Osteocyte (in vitro differentiated cells): ENCODE results near the gene GMEB2. TPM values are rescaled to one million over a fixed set of nuclear protein-coding genes. Genes with fewer than 3 reads are reported as not detected.

ENCODE experiments used
- DNase-seq: peaks from one replicate; pipeline ENCODE4 v3.0.0; 2021; ENCODE audit warnings: mixed read lengths; ENCODE audit not compliant: unreplicated experiment; ENCODE audit errors: extremely low spot score
- H3K27ac Mint-ChIP-seq: one replicate; pipeline ENCODE4 v1.8.0; 2021; ENCODE audit warnings: mild to moderate bottlenecking, mixed read lengths; ENCODE audit not compliant: unreplicated experiment
- H3K27me3 Mint-ChIP-seq: one replicate; pipeline ENCODE4 v1.8.0; 2021; ENCODE audit warnings: mixed read lengths; ENCODE audit not compliant: unreplicated experiment
- H3K36me3 Mint-ChIP-seq: one replicate; pipeline ENCODE4 v1.8.0; 2021; ENCODE audit warnings: mixed read lengths; ENCODE audit not compliant: unreplicated experiment
- H3K4me1 Mint-ChIP-seq: one replicate; pipeline ENCODE4 v1.8.0; 2021; ENCODE audit warnings: mixed read lengths; ENCODE audit not compliant: unreplicated experiment
- H3K4me3 Mint-ChIP-seq: one replicate; pipeline ENCODE4 v1.8.0; 2021; ENCODE audit warnings: mild to moderate bottlenecking, moderate library complexity, mixed read lengths; ENCODE audit not compliant: unreplicated experiment
- H3K9me3 Mint-ChIP-seq: one replicate; pipeline ENCODE4 v1.8.0; 2021; ENCODE audit warnings: mixed read lengths; ENCODE audit not compliant: unreplicated experiment
- CTCF ChIP-seq: fragments of 200-600 bp; sonication (generic); IDR thresholded peaks from 2 replicates; pipeline ENCODE4 v1.5.0; 2021; ENCODE audit warnings: antibody characterized with exemption, mild to moderate bottlenecking, moderate library complexity
- total RNA-seq: library from RNA; stranded (reverse); gene quantifications from 2 replicates; pipeline ENCODE4 v1.2.1, GENCODE V29; 2021

Gene GMEB2
- total RNA-seq, 1 donor from 2014 or later, result 12.1 TPM

- peaks cover 6% of the 10 kb centered on the region for H3K4me1 Mint-ChIP-seq
- peaks cover 5% of the 10 kb centered on the region for H3K27me3 Mint-ChIP-seq
- no peak overlapping the region for H3K27ac Mint-ChIP-seq
- no peak for DNase-seq
- H3K9me3 Mint-ChIP-seq, result no peaks in the 10 kb centered on the region
- H3K36me3 Mint-ChIP-seq, result no peaks in the 10 kb centered on the region
- TF ChIP-seq CTCF, result no peak
- no peak overlapping the region for H3K4me3 Mint-ChIP-seq
Measured at GRCh38 chr20:63546956-63547724, 79.8 kb downstream of the GMEB2 start.

- peaks cover 6% of the 10 kb centered on the region for H3K4me1 Mint-ChIP-seq
- H3K36me3 Mint-ChIP-seq, result no peaks in the 10 kb centered on the region
- no peak for TF ChIP-seq CTCF
- peaks cover 5% of the 10 kb centered on the region for H3K27me3 Mint-ChIP-seq
- no peak overlapping the region for H3K27ac Mint-ChIP-seq
- H3K4me3 Mint-ChIP-seq, result no peak overlapping the region
- H3K9me3 Mint-ChIP-seq, result no peaks in the 10 kb centered on the region
- DNase-seq, result no peak
Measured at GRCh38 chr20:63546256-63546955, 80.5 kb downstream of the GMEB2 start.

GRCh38 chr20:63545814-63546213 lies 81.1 kb downstream of the GMEB2 start:
- no peaks in the 10 kb centered on the region for H3K9me3 Mint-ChIP-seq
- no peak for DNase-seq
- no peaks in the 10 kb centered on the region for H3K36me3 Mint-ChIP-seq
- peaks cover 6% of the 10 kb centered on the region for H3K4me1 Mint-ChIP-seq
- H3K27ac Mint-ChIP-seq, result no peak overlapping the region
- H3K27me3 Mint-ChIP-seq, result peaks cover 5% of the 10 kb centered on the region
- no peak for TF ChIP-seq CTCF
- H3K4me3 Mint-ChIP-seq, result no peak overlapping the region

GRCh38 chr20:63544958-63545516 lies 81.9 kb downstream of the GMEB2 start:
- no peak for DNase-seq
- Mint-ChIP-seq H3K36me3 (no peaks in the 10 kb centered on the region), H3K4me3 (no peak overlapping the region), H3K27ac (no peak overlapping the region), H3K27me3 (peaks cover 5% of the 10 kb centered on the region), H3K4me1 (peaks cover 6% of the 10 kb centered on the region), H3K9me3 (no peaks in the 10 kb centered on the region)
- no peak for TF ChIP-seq CTCF
